Measurements from ENCODE around the gene ZBTB20. TPM values are rescaled to one million over a fixed set of nuclear protein-coding genes. Genes with fewer than 3 reads are reported as not detected.

The ZBTB20 gene
- total RNA-seq, 1 donor from 2014 or later, result 11.2 TPM

DNA sequence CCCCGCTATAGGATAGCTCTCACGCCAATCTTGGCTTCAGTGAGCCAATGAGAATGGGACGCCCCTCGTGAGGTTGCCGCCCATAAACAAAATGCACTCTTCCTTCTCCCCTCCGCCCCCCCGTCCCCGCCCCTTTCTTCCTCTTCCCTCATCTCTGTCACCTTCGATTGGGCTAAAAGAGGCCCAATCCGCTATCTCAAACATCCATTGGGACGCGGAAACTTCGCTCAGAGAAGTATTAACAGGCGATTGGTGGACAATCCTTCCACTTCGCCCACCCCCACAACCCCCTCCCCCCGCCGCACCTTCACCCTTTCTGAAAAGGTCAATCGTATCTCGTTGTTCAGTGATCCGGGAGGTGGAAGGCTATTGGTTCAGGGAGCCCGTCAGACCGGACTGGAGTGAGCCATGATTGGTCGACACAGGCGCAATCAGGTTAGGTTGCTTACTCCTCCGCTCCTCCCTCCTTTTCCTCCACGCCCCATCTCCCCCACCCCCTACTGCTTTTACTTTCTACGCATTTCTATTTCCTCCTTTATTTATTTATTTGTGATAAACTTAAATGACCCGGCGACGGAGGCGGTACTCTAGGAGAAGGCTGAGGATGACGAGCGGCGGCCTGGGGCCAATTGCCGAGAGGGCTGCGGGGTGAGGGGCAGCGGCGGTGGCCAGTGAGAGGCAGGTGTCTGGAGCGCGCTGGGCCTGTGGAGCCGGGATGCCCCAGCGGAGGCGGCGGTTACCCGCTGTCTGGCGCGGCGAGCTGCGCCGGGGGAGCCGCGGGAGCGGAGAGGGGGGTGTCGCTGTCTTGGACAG, 447 bp upstream of the ZBTB20 start:
- H3K4me3 ChIP-seq (ENCODE audit: low read depth, low read length), result peak overlapping the region; percentile 81
- TF ChIP-seq, protein P1, sequence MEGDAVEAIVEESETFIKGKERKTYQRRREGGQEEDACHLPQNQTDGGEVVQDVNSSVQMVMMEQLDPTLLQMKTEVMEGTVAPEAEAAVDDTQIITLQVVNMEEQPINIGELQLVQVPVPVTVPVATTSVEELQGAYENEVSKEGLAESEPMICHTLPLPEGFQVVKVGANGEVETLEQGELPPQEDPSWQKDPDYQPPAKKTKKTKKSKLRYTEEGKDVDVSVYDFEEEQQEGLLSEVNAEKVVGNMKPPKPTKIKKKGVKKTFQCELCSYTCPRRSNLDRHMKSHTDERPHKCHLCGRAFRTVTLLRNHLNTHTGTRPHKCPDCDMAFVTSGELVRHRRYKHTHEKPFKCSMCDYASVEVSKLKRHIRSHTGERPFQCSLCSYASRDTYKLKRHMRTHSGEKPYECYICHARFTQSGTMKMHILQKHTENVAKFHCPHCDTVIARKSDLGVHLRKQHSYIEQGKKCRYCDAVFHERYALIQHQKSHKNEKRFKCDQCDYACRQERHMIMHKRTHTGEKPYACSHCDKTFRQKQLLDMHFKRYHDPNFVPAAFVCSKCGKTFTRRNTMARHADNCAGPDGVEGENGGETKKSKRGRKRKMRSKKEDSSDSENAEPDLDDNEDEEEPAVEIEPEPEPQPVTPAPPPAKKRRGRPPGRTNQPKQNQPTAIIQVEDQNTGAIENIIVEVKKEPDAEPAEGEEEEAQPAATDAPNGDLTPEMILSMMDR (conservative IDR thresholded peaks at IDR 0.05; ENCODE audit: low read depth, low read length), result no peak
- DNase-seq (ENCODE audit: low read depth), result peak; percentile 98

DNA sequence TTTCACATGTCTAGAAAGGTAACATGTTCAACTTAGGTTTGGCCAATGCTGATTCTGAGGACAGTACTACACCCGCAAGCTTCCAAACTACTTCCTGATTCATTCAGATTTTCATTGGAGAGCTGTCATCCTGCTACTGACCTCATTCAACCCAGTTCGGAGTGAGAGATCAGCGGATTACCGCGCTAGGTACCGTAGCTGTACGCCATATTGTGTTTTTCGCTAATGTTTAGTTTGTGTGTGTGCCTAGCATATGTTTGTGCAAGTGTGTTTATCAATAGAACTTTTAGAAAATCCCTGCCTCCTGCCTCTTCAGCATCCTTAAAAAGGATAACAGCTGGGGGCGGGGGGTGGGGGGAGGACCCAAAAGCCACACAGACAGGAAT, 1.1 kb downstream of the ZBTB20 start:
- peak; percentile 41 for DNase-seq (ENCODE audit: low read depth)
- peak overlapping the region; percentile 81 for H3K4me3 ChIP-seq (ENCODE audit: low read depth, low read length)
- TF ChIP-seq, protein P1 (conservative IDR thresholded peaks at IDR 0.05; ENCODE audit: low read depth, low read length), result no peak

DNA sequence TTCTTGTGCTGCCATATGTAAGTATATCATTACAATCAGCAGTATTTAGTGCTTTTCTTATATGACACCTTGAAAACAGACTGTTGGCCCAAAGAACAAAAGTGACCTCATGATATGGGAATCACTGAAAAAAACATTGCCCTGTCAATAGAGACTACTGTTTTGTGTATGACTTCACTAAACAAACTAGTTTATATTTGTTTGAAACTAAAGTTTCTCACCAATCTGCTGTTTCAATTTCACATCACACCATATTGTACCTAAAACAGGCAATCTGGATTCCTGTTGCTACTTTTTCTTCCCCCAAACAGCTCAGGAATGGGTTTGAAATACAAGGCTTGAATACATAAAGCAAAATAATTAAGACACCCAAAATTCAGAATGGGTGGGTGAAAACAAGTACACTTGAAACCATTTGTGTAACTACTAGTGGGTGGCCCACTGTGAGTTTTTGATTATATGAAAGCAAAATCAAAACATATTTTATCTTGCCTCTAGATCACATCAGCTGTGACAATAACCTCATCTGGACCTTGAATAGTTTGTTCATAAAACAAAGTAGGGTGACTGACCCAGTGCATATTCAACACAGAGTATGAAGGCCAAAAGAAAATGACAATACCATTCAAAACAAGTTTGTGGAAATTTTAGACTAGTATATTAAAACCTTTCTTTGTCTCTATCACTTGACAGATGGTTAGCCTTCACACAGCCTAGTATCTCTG, 5.9 kb downstream of the ZBTB20 start:
- TF ChIP-seq, protein P1 (conservative IDR thresholded peaks at IDR 0.05; ENCODE audit: low read depth, low read length), result no peak
- H3K4me3 ChIP-seq (ENCODE audit: low read depth, low read length), result no peak overlapping the region
- no peak for DNase-seq (ENCODE audit: low read depth)

DNA sequence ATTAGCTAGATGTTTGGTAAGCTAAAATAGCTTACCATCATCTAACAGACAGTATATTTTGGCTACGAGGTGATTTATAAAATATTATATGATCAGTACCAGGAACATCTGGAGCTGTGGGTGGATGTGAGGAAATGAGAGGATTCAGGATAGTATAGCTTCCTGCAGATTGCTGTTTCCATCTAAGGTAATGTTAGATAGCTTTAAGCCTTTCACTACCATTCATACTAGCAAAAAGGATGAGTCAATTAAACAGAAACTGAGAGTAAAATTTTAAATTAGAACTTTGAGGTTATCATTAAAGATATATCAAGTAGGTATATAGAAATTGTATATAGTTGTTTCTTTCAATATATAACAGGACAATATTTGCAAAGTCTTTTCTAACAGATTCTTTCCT, 8.0 kb downstream of the ZBTB20 start:
- no peak for DNase-seq (ENCODE audit: low read depth)
- TF ChIP-seq, protein P1 (conservative IDR thresholded peaks at IDR 0.05; ENCODE audit: low read depth, low read length), result no peak
- no peak overlapping the region for H3K4me3 ChIP-seq (ENCODE audit: low read depth, low read length)

DNA sequence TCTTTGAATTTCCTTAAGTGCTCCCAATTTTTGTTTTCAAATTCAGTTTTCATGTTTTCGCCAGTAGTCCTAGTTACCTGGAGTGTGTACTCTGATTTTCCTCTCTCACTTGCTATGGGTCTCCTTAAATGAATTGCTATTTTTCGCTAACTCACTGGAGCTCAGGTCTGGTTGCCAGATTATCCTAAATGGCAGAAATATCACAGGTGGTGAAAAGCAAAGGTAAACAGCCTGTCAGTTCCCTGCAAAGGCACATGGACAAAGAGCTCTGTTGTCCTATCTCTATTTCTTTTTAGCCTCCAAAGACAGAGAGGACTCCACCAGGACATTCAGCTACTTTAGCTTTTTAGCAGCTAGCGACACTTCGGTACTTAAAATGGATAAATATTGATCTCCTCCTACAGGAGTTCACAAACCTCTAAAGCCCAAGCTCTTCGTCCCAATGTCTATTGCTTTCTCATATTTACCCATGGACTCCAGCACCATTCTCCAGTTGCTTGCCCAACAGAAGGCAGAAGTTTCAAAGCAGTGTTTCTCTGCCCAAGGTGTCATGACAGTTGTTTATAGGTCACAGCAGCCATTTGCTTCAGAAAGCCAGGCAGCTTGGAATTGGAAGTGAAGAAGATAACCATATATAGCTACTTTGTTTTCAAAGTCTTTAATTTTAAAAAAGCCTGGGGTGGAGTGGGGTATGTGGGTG, 12.3 kb downstream of the ZBTB20 start:
- DNase-seq (ENCODE audit: low read depth), result no peak
- TF ChIP-seq, protein P1 (conservative IDR thresholded peaks at IDR 0.05; ENCODE audit: low read depth, low read length), result no peak
- no peak overlapping the region for H3K4me3 ChIP-seq (ENCODE audit: low read depth, low read length)

DNA sequence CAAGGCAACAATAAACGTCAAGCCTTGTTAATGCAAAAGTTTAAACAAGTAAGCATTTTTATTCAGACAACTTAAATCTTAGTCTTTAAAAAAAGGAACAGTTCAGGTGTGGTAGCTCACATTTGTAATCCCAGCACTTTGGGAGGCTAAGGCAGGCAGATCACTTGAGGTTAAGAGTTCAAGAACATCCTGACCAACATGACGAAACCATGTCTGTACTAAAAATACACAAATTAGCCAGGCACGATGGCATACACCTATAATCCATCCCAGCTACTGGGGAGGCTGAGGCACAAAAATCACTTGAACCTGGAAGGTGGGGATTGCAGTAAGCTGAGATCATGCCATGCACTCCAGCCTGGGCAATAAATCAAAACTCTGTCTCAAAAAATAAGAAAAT, 19.9 kb downstream of the ZBTB20 start:
- no peak overlapping the region for H3K4me3 ChIP-seq (ENCODE audit: low read depth, low read length)
- no peak for DNase-seq (ENCODE audit: low read depth)
- TF ChIP-seq, protein P1 (conservative IDR thresholded peaks at IDR 0.05; ENCODE audit: low read depth, low read length), result no peak
